ENCODE measurements around the gene EP400.

DNA sequence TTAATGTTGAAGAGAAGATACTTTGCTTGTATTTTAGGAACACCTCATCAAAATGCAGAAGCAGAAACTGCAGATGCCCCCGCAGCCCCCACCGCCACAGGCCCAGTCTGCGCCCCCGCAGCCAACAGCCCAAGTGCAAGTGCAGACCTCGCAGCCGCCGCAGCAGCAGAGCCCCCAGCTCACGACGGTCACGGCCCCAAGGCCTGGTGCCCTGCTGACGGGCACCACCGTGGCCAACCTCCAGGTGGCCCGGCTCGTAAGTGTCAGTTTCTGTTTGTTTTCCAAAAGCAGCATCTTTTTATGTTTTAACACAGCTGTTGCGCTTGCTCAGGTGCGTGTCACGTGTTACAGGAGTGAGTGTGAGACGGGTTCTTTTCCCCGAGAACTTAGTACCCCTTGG, 114.9 kb downstream of the EP400 start:
- TF ChIP-seq, protein P1, sequence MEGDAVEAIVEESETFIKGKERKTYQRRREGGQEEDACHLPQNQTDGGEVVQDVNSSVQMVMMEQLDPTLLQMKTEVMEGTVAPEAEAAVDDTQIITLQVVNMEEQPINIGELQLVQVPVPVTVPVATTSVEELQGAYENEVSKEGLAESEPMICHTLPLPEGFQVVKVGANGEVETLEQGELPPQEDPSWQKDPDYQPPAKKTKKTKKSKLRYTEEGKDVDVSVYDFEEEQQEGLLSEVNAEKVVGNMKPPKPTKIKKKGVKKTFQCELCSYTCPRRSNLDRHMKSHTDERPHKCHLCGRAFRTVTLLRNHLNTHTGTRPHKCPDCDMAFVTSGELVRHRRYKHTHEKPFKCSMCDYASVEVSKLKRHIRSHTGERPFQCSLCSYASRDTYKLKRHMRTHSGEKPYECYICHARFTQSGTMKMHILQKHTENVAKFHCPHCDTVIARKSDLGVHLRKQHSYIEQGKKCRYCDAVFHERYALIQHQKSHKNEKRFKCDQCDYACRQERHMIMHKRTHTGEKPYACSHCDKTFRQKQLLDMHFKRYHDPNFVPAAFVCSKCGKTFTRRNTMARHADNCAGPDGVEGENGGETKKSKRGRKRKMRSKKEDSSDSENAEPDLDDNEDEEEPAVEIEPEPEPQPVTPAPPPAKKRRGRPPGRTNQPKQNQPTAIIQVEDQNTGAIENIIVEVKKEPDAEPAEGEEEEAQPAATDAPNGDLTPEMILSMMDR (IDR thresholded peaks at IDR 0.05), result no peak
- no peak for TF ChIP-seq POLR2A (IDR thresholded peaks at IDR 0.05)
